GM12878 (cell line): ENCODE results near the gene NUP210L. TPM values are rescaled to one million over a fixed set of nuclear protein-coding genes. Genes with fewer than 3 reads are reported as not detected.

Experiments used
- ATAC-seq: fragments of 200-7000 bp; cut with Tn5 transposase; 3 replicates; pipeline ENCODE4 v1.9.1; 2020; ENCODE audit warnings: mild to moderate bottlenecking, moderate library complexity
- BruUV-seq: library from RNA; stranded (reverse); fragments of 400-500 nt; replicated peaks from 2 replicates; lab custom pipeline; 2021; lab: Mats Ljungman, UMichigan
- CTCF ChIA-PET: fragments of 300-600 bp; sonication (Branson Sonifier 250); formaldehyde crosslinking; extraction: SDS; loops from one replicate; lab custom pipeline; 2021; ENCODE audit warnings: inconsistent platforms; lab: Yijun Ruan, JAX
- POLR2A ChIA-PET: fragments of 350-600 bp; formaldehyde crosslinking; extraction: SDS; loops from one replicate; lab custom pipeline; 2021; ENCODE audit warnings: inconsistent platforms; lab: Charles Lee
- RAD21 ChIA-PET: fragments of 300-600 bp; sonication (Branson Sonifier 250); formaldehyde crosslinking; loops from one replicate; lab custom pipeline; 2023; ENCODE audit warnings: antibody characterized with exemption; ENCODE audit not compliant: unreplicated experiment; lab: Charles Lee
- SMC1A ChIA-PET: fragments of 300-600 bp; sonication (Branson Sonifier 250); formaldehyde crosslinking; loops from one replicate; lab custom pipeline; 2023; ENCODE audit not compliant: unreplicated experiment, uncharacterized antibody; lab: Charles Lee
- DNase-seq: peaks from one replicate; pipeline ENCODE4 v3.0.0-alpha.2; 2011; ENCODE audit warnings: low read depth, low spot score
- FAIRE-seq: peaks from 3 replicates; lab custom pipeline; 2011; peaks lifted over from hg19 to GRCh38; lab: Jason Lieb, UNC
- H2AFZ ChIP-seq: 2 replicates; pipeline ENCODE4 v1.6.0; 2011; ENCODE audit warnings: low read depth, low read length, control low read depth; ENCODE audit not compliant: control insufficient read depth
- H3K27ac ChIP-seq: 2 replicates; pipeline ENCODE4 v1.5.1; 2011; ENCODE audit warnings: control low read depth; ENCODE audit not compliant: control insufficient read depth, insufficient read depth
- H3K27me3 ChIP-seq, 2 experiments: replicated peaks in 1 of 2; 2 replicates each; pipeline versions ENCODE4 v1.6.0 to v1.6.1; 2011; ENCODE audit warnings: low read length in 1 of 2; ENCODE audit not compliant: control insufficient read depth in 2 of 2, insufficient read depth in 2 of 2
- H3K36me3 ChIP-seq, 2 experiments: 2 replicates each; pipeline ENCODE4 v1.5.1; 2011; ENCODE audit warnings: low read length in 1 of 2; ENCODE audit not compliant: control insufficient read depth in 2 of 2, insufficient read depth in 2 of 2
- H3K4me1 ChIP-seq: 2 replicates; pipeline ENCODE4 v1.6.1; 2011; ENCODE audit warnings: mild to moderate bottlenecking, low read length, moderate library complexity, mixed read lengths; ENCODE audit not compliant: control insufficient read depth, insufficient read depth
- H3K4me2 ChIP-seq: 2 replicates; pipeline ENCODE4 v1.6.0; 2011; ENCODE audit warnings: control low read depth; ENCODE audit not compliant: control insufficient read depth, insufficient read depth
- H3K4me3 ChIP-seq: fragments of 200-600 bp; sonication (generic); 2 replicates; pipeline ENCODE4 v1.5.1; 2016
- H3K79me2 ChIP-seq: 2 replicates; pipeline ENCODE4 v1.6.0; 2011; ENCODE audit warnings: low read length; ENCODE audit not compliant: control insufficient read depth, insufficient read depth
- H3K9ac ChIP-seq: 2 replicates; pipeline ENCODE4 v1.8.0; 2011; ENCODE audit warnings: low read length, control low read depth, mixed read lengths; ENCODE audit not compliant: control insufficient read depth, insufficient read depth
- H3K9me3 ChIP-seq: replicated peaks from 3 replicates; pipeline ENCODE4 v1.5.1; 2011; ENCODE audit warnings: mild to moderate bottlenecking, low read length; ENCODE audit not compliant: control insufficient read depth, insufficient read depth
- H4K20me1 ChIP-seq: 2 replicates; pipeline ENCODE4 v1.6.0; 2011; ENCODE audit not compliant: control insufficient read depth, insufficient read depth
- CBFB ChIP-seq: IDR thresholded peaks from 2 replicates; pipeline ENCODE4 v1.6.1; 2016; ENCODE audit warnings: antibody characterized with exemption, low read depth
- DPF2 ChIP-seq: fragments of 450-650 bp; IDR thresholded peaks from 2 replicates; pipeline ENCODE4 v1.6.1; 2017; ENCODE audit warnings: mild to moderate bottlenecking
- EED ChIP-seq: sonication (generic); IDR thresholded peaks from 2 replicates; pipeline ENCODE4 v1.6.1; 2016; ENCODE audit warnings: antibody characterized with exemption, low read depth
- ESRRA ChIP-seq: IDR thresholded peaks from 2 replicates; pipeline ENCODE4 v1.6.1; 2012; ENCODE audit warnings: mild to moderate bottlenecking, low read length, improper control_type of control experiment
- HSF1 ChIP-seq: fragments of 150-350 bp; IDR thresholded peaks from 2 replicates; pipeline ENCODE4 v1.6.1; 2014; ENCODE audit warnings: mild to moderate bottlenecking, low read depth, low read length
- IKZF2 ChIP-seq, 2 experiments: fragments of 450-650 bp; IDR thresholded peaks; 2 replicates each; pipeline ENCODE4 v1.6.1; 2017; ENCODE audit warnings: mild to moderate bottlenecking in 2 of 2, moderate library complexity in 2 of 2
- NRF1 ChIP-seq: conservative IDR thresholded peaks from 2 replicates; pipeline ENCODE4 v1.6.1; 2011; ENCODE audit warnings: mild to moderate bottlenecking, low read depth, low read length, improper control_type of control experiment
- TCF3 ChIP-seq: IDR thresholded peaks from 2 replicates; pipeline ENCODE4 v1.6.1; 2012; ENCODE audit warnings: low read depth, mild to moderate bottlenecking, low read length, borderline replicate concordance; ENCODE audit not compliant: insufficient read depth
- USF1 ChIP-seq: IDR thresholded peaks from 2 replicates; pipeline ENCODE4 v1.6.1; 2011; ENCODE audit warnings: borderline replicate concordance, low read depth, mild to moderate bottlenecking, moderate library complexity, mixed read lengths, low read length; ENCODE audit not compliant: insufficient read depth; ENCODE audit errors: extremely low read length
- YY1 ChIP-seq: IDR thresholded peaks from 2 replicates; pipeline ENCODE4 v1.6.1; 2011; ENCODE audit warnings: low read depth, mild to moderate bottlenecking, low read length
- WGBS: methylation state at CpG from one replicate; pipeline ENCODE4 v1.1.6; 2016; ENCODE audit warnings: low lambda C conversion rate; ENCODE audit not compliant: insufficient replicate concordance, insufficient coverage; ENCODE audit errors: missing lambda C conversion rate; 5-methylcytosine and 5-hydroxymethylcytosine counted together
- in situ Hi-C: fragments of 300-500 bp; cut with MboI; formaldehyde crosslinking; loops from 9 replicates; pipeline ENCODE4 v1.14.3; 2018; ENCODE audit warnings: mixed read lengths
- intact Hi-C: fragments of 100-400 bp; cut with micrococcal nuclease; formaldehyde crosslinking; loops from one replicate; pipeline ENCODE4 v1.14.2; 2022; ENCODE audit not compliant: unreplicated experiment
- polyA plus RNA-seq, 11 experiments: library from polyadenylated mRNA; depleted of rRNA in 4 of 11; unstranded in 6 of 11; stranded (reverse) in 5 of 11; fragments of >200 nt; fragmentation: Nextera tagmentation in 4 of 11; fragmentation: Illumina TruSeq in 1 of 11; extraction: Ambion mirVana in 4 of 11; extraction: Trizol in 1 of 11; gene quantifications; 1 replicate in 1 of 11; 2 replicates in 10 of 11; pipeline versions ENCODE4 v1.2.1 to v1.2.3, GENCODE V29; 2011 to 2016; ENCODE audit warnings: inconsistent platforms in 2 of 11, missing spikeins in 2 of 11, low read depth in 1 of 11
- total RNA-seq, 4 experiments: library from RNA; depleted of rRNA in 3 of 4; stranded (reverse); fragments of >200 nt in 3 of 4; fragmentation: Illumina TruSeq in 1 of 4; extraction: Trizol in 1 of 4; gene quantifications; 2 replicates each; pipeline versions ENCODE4 v1.2.1 to v1.2.3, GENCODE V29; 2013 to 2021

NUP210L gene
- total and polyA plus RNA-seq, 10 of the 15 experiments (the other 5 are each of a cell fraction or from before 2014, with no cell fraction given), result 0.04 to 0.08 (median 0.07) TPM; not detected in 7

- TF ChIP-seq HSF1, result no peak
These were observed 57.0 kb downstream of the NUP210L start (continued) for GRCh38 chr1:154097873-154098272.

DNA sequence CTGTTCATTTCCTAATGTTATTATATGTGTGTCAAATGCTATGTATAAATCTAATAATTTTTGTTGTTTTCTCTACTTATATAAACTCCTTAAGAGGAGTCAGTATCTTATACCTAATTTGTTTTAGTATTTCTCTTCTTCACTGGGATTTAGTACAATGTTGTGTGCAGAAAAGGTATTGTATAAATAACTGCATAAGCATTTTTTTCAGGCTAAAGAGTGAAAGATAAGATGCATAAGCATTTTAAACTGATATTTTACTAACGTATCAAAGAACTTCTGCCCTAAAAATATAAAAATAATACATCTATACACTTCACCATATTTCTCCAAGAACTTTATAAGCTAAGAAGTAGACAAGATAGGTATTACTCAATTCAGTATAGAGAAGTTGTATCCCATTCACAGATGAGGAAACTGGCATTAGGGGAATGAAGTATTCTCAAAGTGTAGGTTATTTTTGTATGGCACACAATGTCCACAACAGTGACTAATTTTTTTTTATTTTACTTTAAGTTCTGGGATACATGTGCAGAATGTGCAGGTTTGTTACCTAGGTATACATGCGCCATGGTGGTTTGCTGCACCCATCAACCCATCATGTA lies 59.3 kb downstream of the NUP210L start:
- POLR2A ChIA-PET, result no interaction called here
- Histone ChIP-seq H3K4me1 (no peaks in the 10 kb centered on the region), H2AFZ (no peak overlapping the region), H3K27me3 (no peaks in the 10 kb centered on the region), H4K20me1 (no peaks in the 10 kb centered on the region), H3K4me3 (no peak overlapping the region), H3K79me2 (no peaks in the 10 kb centered on the region), H3K9ac (no peak overlapping the region), H3K4me2 (no peak overlapping the region), H3K27ac (no peak overlapping the region), H3K36me3 (no peaks in the 10 kb centered on the region), H3K9me3 (no peaks in the 10 kb centered on the region; the same call in 2 of the 3 replicates)
- BruUV-seq, result no TSS peak
- ATAC-seq (no peak), FAIRE-seq (no peak), DNase-seq (no peak)
- WGBS, result 47% methylated on average over 2 of the region's 2 CpGs
- SMC1A ChIA-PET, result interaction anchor here (0.6 kb wide), 1 partner anchor 8 kb away, joined by 3 read pairs; no protein-coding TSS in a partner anchor
- CTCF ChIA-PET, result no interaction called here
- intact Hi-C loops, result no loop called here
- TF ChIP-seq NRF1 (no peak), TCF3 (no peak), USF1 (no peak), EED (no peak), ESRRA (no peak), CBFB (no peak), IKZF2 (IDR thresholded peaks at IDR 0.05) (no peak), DPF2 (no peak), YY1 (no peak)
- RAD21 ChIA-PET, result no interaction called here
- in situ Hi-C loops, result no loop called here
